Measurements from ENCODE around the gene PTTG1IP.
A peak's percentile ranks its signal among the peaks of the same experiment; 100 is the strongest.
"Not testable (repeated sequence)": the region's sequence is repeated elsewhere in the genome, so short reads cannot be mapped to it uniquely, and the experiment has no call there.

Gene PTTG1IP

GRCh38 chr21:44883250-44883649 is 9.8 kb upstream of the PTTG1IP start:
- TF ChIP-seq CTCF (conservative IDR thresholded peaks at IDR 0.05) (no peak), ZFX (IDR thresholded peaks at IDR 0.05) (no peak)

GRCh38 chr21:44881198-44881872 is 7.8 kb upstream of the PTTG1IP start:
- no peak for TF ChIP-seq CTCF (conservative IDR thresholded peaks at IDR 0.05)
- no peak for TF ChIP-seq ZFX (IDR thresholded peaks at IDR 0.05)

More at GRCh38 chr21:44883250-44883649, 9.8 kb upstream of the PTTG1IP start:
- H3K27ac ChIP-seq, result no peak overlapping the region

GRCh38 chr21:44880405-44881197 is 7.1 kb upstream of the PTTG1IP start:
- no peak overlapping the region for H3K27ac ChIP-seq
- TF ChIP-seq CTCF (conservative IDR thresholded peaks at IDR 0.05) (no peak), ZFX (IDR thresholded peaks at IDR 0.05) (no peak)

More at GRCh38 chr21:44881198-44881872, 7.8 kb upstream of the PTTG1IP start:
- no peak overlapping the region for H3K27ac ChIP-seq

- not testable (repeated sequence) for H3K27ac ChIP-seq
Observed at GRCh38 chr21:44879238-44879637, 5.7 kb upstream of the PTTG1IP start.

- no peak for TF ChIP-seq ZFX (IDR thresholded peaks at IDR 0.05)
- TF ChIP-seq CTCF (conservative IDR thresholded peaks at IDR 0.05), result no peak
- H3K27ac ChIP-seq, result no peak overlapping the region
Observed at GRCh38 chr21:44878053-44878982, 4.8 kb upstream of the PTTG1IP start.

- no peak for TF ChIP-seq CTCF (conservative IDR thresholded peaks at IDR 0.05)
- no peak overlapping the region for H3K27ac ChIP-seq
Observed at GRCh38 chr21:44876849-44877575, 3.5 kb upstream of the PTTG1IP start.

GRCh38 chr21:44875316-44875700 is 1.8 kb upstream of the PTTG1IP start:
- H3K27ac ChIP-seq, result no peak overlapping the region
- TF ChIP-seq ZFX (IDR thresholded peaks at IDR 0.05) (no peak), CTCF (conservative IDR thresholded peaks at IDR 0.05) (peak; percentile 27)

All from C4-2B (cell line).